GM18858 (cell line): ENCODE measurements around the gene PKHD1.
A peak's percentile ranks its signal among the peaks of the same experiment; 100 is the strongest.
"Not testable (repeated sequence)": the region's sequence is repeated elsewhere in the genome, so short reads cannot be mapped to it uniquely, and the experiment has no call there.

Source experiments
- ATAC-seq: cut with Tn5 transposase; IDR thresholded peaks from one replicate; pipeline ENCODE4 v1.9.1; 2021; ENCODE audit not compliant: unreplicated experiment

The PKHD1 gene

DNA sequence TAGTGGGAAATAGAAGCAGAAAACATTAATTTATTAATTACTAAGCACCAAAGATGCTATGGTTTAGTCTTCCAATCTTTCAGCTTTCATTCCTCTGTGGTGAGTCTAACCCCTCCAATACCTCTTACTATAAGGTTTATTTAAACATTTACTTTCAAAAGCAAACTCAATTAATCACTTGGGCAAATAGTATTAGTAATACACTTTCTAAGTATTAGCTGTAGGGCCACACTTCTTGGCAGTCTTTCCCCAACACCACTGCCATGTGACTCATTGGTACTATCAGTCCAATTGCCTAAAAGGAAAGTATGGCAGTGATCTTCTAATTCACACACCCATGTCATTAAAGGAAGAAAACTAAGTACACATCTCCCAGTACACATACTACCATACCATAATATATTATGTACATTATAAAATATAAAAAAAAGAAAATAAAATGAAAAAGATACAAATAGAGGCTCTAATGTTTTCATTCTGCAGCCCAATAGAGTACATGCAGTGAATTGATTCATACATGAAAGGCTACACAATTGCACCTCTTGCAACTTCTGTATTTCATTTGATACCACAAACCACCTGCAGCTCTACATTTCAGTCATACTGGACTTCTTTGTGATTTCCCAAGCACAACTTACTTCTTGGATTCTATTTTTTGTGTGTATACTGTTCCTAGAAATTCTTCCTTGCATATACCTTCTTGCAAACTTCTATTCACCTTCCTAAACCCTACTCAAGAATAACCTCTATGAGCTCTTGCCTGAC, 218.6 kb downstream of the PKHD1 start:
- peak; percentile 50 for ATAC-seq

DNA sequence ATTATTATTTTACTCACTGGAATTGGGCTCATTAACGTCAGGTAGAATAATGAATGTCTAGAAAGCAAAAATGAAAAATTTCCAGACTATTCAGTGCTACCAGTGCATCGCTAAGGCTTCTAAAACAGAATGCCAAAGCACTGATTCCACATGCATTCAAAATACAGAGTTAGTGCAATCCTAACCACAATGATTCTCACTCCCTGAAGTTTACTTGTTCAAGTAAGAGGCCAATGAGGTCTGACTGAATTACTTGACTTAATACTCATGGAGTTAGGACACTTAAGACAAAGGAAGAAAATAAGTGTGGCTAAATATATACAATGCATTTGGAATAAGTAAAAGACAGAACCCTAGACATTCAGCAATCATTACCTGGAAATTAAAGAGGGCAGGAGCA, 220.5 kb downstream of the PKHD1 start:
- no peak for ATAC-seq

DNA sequence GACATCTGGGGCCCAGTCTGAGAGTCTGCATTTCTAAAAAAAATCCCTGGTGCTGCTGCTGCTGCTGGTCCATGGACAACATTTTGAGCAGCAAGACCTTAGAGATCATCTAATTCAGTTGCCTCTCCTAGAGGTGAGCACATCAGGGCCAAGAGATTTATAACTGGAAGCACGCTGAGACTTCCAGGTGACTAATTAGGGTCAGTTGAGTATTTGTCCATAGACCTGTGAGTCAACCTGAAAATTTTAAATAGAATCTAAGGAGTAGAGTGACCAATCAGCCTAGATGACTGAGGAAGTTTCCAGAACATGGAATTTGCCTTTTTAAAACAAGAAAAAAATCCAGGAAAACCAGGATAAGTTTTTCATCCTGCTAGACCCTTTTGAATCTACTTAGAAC, 221.4 kb downstream of the PKHD1 start:
- ATAC-seq = no peak

DNA sequence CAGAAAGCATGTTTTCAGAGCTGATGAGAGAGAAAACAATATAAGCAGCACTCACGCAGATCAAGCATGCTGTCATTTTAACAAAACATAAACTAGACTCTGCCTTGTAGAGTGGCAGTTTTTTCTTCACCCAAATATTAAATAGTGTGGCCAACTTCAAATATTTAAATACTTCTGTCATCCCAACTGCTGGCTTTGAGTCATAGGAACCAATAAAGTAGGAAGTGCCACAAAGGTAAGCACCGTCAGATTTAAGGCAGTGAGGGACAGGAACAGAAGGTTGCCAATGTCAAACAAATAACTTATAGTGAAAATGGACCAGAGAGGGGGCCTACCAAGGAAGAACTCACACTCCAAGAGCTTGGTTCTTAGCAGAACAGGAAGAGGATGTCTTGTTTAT, 222.2 kb downstream of the PKHD1 start:
- no peak for ATAC-seq

DNA sequence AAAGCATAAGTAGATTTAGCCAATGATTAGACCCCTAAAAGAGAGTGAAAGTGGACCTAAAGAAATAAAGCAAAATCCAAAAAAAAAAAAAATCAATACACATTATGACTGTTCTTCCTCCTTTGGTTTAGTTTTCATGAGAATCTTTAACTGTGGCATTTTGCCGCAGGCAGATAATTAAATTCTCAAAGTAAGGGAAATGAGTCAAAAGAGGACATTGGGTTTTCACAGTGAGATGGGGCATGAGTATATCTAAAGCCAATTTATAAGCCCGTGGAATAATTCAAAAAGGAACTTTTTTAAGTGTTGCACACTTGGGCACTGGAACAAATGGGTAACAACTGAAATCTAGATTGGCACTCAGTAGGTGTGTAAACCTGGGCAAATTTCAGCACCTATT, 230.3 kb downstream of the PKHD1 start:
- ATAC-seq = no peak

DNA sequence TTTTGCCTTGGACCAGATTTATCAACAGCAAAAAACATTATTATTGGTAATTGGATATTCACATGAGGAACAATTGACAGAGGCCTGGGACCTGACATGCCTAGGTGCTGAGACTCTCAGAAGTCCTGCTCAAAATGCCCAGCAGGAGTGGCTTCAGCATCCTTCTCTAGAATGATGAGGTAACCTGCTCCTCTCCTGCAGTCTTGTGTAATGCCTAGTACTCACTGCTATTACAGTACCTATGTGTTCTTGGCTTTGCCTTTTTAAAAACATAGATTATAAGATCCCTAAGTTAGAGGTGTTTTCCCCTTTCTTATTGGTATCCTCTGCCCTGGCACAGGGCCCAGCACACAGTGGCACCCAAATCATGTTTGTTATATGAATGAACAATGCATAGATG, 230.9 kb downstream of the PKHD1 start:
- no peak for ATAC-seq

DNA sequence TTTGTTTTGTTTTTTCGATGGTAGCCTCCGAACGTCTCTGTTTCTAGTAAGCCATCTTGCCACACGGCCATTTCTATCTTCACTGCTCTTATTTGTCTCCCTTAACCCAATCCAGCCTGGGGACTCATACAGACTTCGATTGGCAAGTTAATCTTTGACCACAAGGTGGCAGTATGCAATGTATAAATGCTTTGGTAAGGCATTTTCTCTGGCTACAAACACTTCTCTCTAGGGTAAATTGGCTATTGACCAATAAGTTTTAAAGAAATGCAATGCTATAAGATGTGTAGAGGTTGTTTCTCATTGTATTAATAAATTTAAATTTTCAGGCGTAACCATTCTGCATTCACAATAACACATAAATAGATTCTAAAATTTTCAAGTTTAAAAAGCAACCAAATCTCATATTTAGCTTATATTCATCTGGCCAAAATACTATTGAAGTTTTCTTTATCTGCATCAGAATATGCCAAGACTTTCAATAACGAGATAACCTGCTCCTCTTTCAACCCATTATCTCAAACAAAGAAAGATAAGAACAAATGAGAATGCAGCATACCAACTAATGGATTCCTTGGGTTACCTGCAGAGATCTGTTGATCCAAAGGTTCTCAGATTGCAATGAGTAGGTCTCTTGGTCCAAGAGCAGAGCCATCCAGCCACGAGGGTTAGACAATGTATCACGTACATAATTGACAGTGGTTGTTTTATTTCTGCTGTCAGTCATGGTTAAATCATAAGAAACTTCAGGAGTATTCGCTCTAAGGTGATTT, 231.9 kb downstream of the PKHD1 start:
- ATAC-seq = no peak

DNA sequence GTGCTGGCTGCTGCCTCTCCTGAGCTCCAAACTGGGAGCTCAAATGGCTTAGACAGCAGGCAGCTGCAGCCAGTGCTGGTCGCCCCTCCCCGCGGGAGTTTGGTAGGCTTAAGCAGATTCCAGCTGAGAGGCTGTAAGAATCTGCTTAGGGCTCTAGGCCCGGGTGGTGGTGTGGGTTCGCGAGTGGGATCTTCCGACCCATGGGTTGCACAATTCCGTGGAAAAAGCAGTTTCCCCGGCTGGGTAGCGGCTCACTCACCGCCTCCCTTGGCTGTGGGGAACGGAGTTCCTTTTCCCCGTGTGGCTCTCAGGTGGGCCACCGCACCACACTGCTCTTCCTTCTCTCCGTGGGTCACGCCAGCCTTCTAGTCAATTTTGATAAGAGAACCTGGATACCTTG, 232.5 kb downstream of the PKHD1 start:
- ATAC-seq = no peak

DNA sequence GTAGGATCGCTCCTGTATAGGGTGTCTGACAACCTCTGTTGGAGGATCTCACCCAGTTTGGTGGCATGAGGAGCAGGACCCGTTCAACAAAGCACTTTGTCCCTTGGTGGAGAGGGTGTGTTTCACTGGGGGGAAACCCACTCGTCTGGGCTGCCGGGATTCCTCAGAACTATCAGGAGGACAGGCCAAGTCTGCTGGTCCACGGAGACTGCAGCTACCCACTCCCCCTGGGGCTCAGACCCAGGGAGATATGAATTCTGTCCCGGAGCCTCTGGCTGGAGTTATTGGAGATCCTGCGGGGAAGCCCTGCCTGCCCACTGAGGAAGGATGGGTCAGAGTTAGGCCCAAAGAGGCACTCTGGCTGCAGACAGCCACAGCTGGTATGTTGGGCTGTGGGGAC, 233.1 kb downstream of the PKHD1 start:
- ATAC-seq = no peak

DNA sequence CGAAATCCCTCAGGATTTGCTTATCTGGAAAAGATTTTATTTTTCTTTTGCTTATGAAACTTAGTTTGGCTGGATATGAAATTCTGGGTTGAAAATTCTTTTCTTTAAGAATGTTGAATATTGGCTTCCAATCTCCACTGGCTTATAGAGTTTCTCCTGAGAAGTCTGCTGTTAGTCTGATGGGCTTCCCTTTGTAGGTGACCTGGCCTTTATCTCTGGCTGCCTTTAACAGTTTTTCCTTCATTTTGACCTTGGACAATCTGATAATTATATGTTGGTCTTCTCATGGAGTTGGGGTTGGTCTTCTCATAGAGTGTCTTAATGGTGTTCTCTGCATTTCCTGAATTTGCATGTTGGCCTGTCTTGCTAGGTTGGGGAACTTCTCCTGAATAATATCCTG, 234.3 kb downstream of the PKHD1 start:
- not testable (repeated sequence) for ATAC-seq

DNA sequence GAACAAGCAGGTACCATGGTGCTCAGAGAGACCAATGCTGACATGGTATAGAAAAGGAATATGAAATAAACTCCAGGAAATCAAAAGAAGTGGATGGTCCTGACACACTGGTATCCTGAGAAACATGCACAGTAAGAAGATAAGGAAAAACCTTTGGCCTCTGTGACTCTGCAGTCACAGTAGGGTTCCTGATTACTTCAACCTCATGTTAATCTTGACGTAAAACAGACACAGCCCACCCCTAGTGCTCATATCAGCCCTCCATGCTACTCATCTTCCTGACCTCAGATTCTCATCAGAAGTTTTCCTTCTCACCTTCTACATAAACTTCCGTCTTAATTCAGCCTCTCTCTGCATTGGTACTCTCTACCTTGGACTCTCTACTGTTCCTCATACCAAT, 240.9 kb downstream of the PKHD1 start:
- ATAC-seq = no peak

DNA sequence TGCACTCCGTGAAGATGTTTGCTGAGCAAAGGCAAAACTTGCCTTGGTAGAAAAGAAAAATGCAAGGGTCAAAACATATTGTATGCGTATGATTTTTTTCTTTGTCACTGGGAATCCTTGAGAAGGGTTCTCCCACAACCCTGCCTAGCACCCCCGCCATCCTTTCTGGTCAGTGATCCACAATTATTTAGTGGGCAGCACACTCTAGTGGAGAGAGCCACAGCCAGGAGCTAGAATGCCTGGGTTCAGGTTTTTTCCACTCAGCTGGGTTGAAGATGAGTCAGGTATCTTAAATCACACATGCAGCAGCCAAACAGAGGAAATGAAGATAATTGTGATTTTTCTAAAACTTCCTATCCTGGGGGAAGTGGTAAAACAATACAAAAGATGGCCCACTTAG, 243.1 kb downstream of the PKHD1 start:
- ATAC-seq = no peak

DNA sequence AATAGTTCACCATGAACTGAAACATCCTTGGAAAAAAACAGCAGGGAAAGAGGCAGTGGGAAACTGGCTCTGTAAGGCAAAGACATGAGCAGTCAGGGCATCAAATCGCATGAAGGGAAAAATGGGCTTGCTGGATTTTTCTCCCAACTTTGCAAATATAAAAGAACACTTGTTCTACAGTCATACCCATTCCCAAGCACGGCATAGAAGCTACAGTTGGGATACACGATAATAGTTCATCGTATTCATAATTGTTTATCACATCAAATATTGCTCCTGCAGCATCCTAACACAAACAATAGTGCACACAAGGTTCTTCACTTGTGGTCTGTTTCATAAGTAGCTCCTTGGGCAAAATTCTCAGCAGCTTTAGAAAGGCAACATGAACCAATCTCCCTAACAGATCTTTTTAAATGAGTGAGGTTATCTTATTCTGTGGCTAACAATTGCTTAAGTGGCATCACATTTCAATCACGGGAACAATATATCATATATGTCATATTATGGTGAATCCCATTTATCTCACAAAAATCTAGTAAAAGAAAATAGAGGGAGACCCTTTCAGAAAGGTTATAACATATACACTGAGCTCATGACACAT, 243.9 kb downstream of the PKHD1 start:
- no peak for ATAC-seq

DNA sequence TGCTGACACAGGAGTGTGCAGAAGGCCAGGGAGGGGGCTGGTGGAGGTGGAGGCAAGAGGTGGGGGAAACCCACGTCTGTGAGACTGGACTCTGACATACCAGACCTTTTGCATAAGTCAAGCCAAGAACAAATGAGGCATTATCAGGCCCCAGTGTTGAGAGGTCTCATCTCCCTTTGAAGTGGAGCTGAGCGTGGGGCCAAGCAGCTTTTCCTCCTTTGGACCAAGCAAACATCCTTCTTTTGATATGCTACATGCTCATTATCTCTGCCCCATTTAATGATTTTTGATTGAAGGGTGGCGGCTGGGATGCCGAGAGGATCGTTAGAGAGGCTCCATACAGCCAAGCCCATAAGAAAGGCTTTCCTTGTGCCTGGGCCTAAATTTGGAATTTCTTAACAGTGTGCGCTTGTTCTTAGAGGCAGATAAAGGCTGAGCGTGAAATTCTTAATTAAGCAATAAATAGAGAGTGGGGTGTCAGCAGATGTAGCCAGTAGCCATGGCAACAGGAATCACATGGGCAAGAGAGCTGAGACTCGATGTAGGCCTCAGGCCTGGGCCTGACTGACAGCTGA, 244.5 kb downstream of the PKHD1 start:
- no peak for ATAC-seq

DNA sequence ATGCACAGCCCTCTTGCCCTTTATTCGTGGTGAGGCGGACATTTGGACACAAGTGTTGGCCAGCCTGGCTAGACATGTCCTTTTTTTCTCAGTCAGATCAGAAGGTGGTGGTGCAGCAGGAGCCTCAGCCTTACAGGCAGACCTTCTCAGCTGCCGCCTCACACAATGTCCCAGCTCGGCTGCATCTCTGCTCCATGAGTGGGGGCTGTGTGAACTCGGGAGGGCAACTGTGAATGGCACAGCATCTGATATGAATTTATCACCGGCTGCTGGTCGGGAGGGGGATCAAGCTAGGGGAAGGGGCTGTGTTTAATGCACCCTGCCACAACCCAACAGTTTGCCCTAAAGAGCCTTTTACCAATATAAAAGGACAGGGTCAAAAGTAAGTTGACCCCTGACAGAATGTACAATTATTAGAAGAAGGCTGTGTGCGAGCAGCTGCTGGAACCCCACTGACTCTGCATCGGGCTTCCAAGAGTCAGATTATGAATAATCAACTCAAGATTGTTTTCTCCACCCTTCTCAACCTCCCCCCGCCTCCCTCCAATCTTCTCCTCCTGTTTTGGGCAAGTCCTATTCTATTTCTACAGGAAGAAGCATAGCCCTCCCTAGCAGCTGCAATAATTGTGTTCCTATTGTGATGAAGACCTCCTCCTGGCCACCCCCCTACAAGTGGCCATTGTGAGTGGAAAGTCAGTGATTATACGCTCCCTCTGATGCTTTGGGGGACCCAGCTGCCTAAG, 245.2 kb downstream of the PKHD1 start:
- ATAC-seq = no peak

DNA sequence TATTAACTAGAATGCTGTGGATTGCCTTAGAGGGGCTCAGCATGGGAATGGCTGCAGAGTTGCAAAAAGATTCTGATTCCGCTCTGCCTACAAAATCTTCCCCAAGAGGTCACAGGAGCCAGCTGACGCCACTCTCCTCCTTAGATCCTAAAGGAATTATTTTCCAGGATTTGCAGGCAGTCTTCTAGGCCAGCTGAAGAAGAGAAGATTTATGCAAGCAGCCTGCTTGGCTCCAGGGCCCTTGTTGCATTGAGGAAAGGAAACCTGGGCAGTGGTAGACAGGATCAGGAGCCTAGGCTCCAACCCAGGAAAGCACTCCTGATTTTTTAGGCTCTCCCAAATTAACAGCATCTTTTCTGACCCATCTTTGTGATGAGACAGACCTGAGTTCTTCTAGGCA, 245.8 kb downstream of the PKHD1 start:
- no peak for ATAC-seq

DNA sequence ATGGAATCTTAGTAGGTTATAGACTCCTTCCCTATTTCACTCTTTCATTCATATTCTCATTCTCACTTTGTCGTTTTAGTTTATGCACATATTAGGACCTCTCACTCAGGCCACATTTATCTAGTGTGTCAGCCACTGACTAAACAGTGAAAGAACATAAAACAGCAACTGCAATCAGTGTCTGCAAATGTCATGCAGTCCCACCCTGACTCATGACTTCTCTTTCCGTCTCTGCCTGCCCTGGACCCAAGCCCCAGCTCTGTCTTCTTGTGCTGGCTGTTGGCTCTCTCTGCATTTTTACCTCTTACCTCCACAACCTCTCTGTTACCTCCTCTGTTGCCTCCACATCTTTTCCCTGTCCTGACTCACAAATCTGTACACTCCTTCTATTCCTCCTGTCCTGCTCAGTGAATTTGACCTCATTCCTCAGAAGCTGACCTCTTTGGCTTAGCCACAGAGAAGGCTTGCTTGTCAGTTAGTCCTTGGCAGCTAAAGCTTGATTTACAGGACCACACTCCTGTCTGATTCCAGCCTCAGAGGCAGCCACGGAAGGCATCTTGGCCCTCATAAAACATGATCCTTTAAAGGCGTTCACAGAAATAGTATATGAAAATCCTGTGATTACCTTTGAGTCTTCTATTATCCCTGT, 247.6 kb downstream of the PKHD1 start:
- no peak for ATAC-seq

DNA sequence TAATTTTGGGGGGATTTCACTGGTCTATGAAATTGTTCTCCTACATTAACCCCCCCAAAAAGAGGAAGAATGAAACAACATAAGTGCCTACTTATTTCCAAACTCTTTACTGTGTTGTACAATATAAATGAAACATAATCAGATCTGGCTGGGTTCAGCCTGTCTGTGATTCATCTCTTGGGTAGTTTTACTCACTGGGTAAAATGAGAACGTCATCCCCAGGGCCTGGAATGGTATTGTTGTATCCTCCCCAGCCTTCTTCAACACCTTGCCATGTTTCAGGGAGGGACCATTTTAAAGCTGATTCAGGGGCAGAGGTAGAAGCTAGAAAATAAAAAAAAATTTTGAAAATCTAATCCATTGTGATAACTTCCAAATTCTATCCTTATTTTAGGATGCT, 256.7 kb downstream of the PKHD1 start:
- ATAC-seq = no peak

DNA sequence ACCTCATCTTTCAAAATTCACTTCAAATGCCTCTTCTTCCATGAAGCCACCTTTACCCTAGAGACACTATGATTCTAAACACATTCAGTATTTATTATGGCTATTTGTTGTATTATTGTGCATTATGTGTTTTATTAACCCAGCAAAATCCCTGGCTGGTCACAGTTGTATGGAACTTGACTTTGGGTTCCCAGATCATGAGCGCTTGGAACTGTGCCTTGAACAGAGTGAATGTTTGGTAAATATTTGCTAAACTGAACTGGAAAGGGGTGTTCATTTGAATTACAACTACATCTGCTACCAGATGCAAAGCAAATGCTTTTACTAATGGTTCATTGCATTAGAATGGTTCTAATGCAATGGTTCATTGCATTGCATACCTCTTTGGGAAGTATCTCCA, 259.8 kb downstream of the PKHD1 start:
- no peak for ATAC-seq

DNA sequence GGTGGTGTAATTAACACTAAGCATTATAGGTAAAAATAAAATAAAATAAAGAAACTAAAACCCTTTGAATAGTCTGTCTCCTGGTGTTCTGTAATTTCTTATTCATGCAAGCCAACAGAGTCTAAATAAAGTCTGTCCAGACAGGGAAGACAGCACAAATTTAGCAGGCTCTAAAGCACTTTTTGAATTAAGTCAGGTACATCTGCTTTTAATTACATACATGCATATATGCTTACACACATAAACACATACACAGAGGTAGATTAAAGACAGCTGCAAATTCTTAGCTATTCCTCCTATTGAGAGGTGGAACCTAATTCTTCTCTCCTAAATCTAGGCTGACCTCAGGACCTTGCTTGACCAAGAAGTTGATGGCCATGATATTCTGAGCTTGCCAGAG, 262.5 kb downstream of the PKHD1 start:
- ATAC-seq = no peak

DNA sequence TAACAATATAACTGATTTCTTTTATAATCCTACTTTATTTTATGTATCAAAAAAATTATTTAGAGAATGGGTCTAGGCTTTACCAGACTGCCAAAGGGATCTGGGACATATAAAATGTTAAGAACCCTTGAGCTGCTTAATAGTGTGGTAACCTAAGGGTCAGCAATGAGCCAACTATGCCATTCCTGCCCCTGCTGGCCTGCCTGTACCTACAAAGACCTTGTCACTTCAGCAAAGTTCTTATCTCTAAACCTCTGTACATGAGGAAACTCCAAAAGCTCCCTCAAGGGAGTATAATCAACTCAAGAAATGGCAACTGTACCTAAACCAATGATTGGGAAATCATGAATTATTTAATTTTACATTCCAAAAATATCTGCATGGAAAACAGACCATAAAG, 266.9 kb downstream of the PKHD1 start:
- no peak for ATAC-seq
